IPS DF 19.7 (cell line): ENCODE measurements around the gene KRTAP4-8.
"Not testable (repeated sequence)": the region's sequence is repeated elsewhere in the genome, so short reads cannot be mapped to it uniquely, and the experiment has no call there.

Experiments
- DNase-seq: peaks from one replicate; pipeline ENCODE4 v3.0.0-alpha.2; 2013; ENCODE audit warnings: low read depth, low spot score

The KRTAP4-8 gene

GRCh38 chr17:41108728-41109386, 10.9 kb upstream of the KRTAP4-8 start:
- DNase-seq = not testable (repeated sequence)

- DNase-seq = no peak
These were observed 10.1 kb upstream of the KRTAP4-8 start for GRCh38 chr17:41107941-41108450.

GRCh38 chr17:41105347-41105746, 7.4 kb upstream of the KRTAP4-8 start, which contains the start of gene KRTAP4-9:
Gene KRTAP4-9 (plus strand): TSS chr17:41105389. CDS start chr17:41105389, 0 bp downstream.
- not testable (repeated sequence) for DNase-seq

GRCh38 chr17:41104386-41105038, 6.6 kb upstream of the KRTAP4-8 start:
- DNase-seq = not testable (repeated sequence)

- no peak for DNase-seq
These were observed 6.0 kb upstream of the KRTAP4-8 start for GRCh38 chr17:41103896-41104295.

GRCh38 chr17:41101586-41102259, 3.8 kb upstream of the KRTAP4-8 start, which contains the start of gene KRTAP4-16:
Gene KRTAP4-16 (minus strand): TSS chr17:41102209. CDS start chr17:41102209, 0 bp downstream.
- no peak for DNase-seq

- not testable (repeated sequence) for DNase-seq
These were observed 1.9 kb upstream of the KRTAP4-8 start for GRCh38 chr17:41099682-41100480.

- no peak for DNase-seq
These were observed 539 bp upstream of the KRTAP4-8 start for GRCh38 chr17:41098481-41098880.

GRCh38 chr17:41096055-41096454, 1.9 kb downstream of the KRTAP4-8 start:
- DNase-seq = no peak

GRCh38 chr17:41088760-41089352, 9.1 kb downstream of the KRTAP4-8 start:
- DNase-seq = not testable (repeated sequence)

GRCh38 chr17:41084100-41084856, 13.7 kb downstream of the KRTAP4-8 start, which contains the start of gene KRTAP4-7:
Gene KRTAP4-7 (plus strand): TSS chr17:41084150. CDS start chr17:41084207, 57 bp downstream.
- DNase-seq = not testable (repeated sequence)

- not testable (repeated sequence) for DNase-seq
These were observed 14.5 kb downstream of the KRTAP4-8 start for GRCh38 chr17:41083427-41083826.

- DNase-seq = no peak
These were observed 15.3 kb downstream of the KRTAP4-8 start for GRCh38 chr17:41082626-41083025.

GRCh38 chr17:41076788-41077187, 21.2 kb downstream of the KRTAP4-8 start:
- no peak for DNase-seq

GRCh38 chr17:41073676-41074075, 24.3 kb downstream of the KRTAP4-8 start:
- no peak for DNase-seq

GRCh38 chr17:41071606-41072360, 26.2 kb downstream of the KRTAP4-8 start:
- no peak for DNase-seq

- DNase-seq = no peak
These were observed 28.9 kb downstream of the KRTAP4-8 start for GRCh38 chr17:41069031-41069430.

- DNase-seq = no peak
These were observed 30.7 kb downstream of the KRTAP4-8 start for GRCh38 chr17:41067281-41067680.
